Activated T-helper 1 cell treated with anti-CD3 and anti-CD28 coated beads, Interleukin-12 subunit alpha, Interleukin-12 subunit beta, Interleukin-2, Interleukin-4 antibody, amounts not matched to agents 30 ng/mL and 10 ng/mL and 1 ng/mL, durations not matched to agents 14 hours and 24 hours and 36 hours (primary cell): Measurements from ENCODE around the gene KCNJ8. TPM values are rescaled to one million over a fixed set of nuclear protein-coding genes. Genes with fewer than 3 reads are reported as not detected.

Experiments
- DNase-seq: peaks from one replicate; pipeline ENCODE4 v3.0.0; 2021; ENCODE audit warnings: low spot score
- H3K27ac Mint-ChIP-seq: one replicate; pipeline ENCODE4 v1.8.0; 2021; ENCODE audit warnings: mild to moderate bottlenecking, mixed read lengths
- H3K27me3 Mint-ChIP-seq: one replicate; pipeline ENCODE4 v1.8.0; 2022; ENCODE audit warnings: mild to moderate bottlenecking, moderate library complexity, mixed read lengths; ENCODE audit not compliant: insufficient read depth
- H3K36me3 Mint-ChIP-seq: one replicate; pipeline ENCODE4 v1.8.0; 2021; ENCODE audit warnings: low read depth, mixed read lengths
- H3K4me1 Mint-ChIP-seq: one replicate; pipeline ENCODE4 v1.8.0; 2021; ENCODE audit warnings: low read depth, mixed read lengths
- H3K4me3 Mint-ChIP-seq: one replicate; pipeline ENCODE4 v1.8.0; 2021; ENCODE audit warnings: mild to moderate bottlenecking, moderate library complexity, mixed read lengths
- H3K9me3 Mint-ChIP-seq: one replicate; pipeline ENCODE4 v1.8.0; 2021; ENCODE audit warnings: mixed read lengths
- intact Hi-C: fragments of 100-400 bp; cut with micrococcal nuclease; formaldehyde crosslinking; loops from one replicate; pipeline ENCODE4 v1.15.1; 2024
- total RNA-seq: library from RNA; stranded (reverse); gene quantifications from 2 replicates; pipeline ENCODE4 v1.2.3, GENCODE V29; 2022

The KCNJ8 gene
- total RNA-seq, 1 donor from 2014 or later = not detected

- Mint-ChIP-seq H3K4me3 (no peak overlapping the region), H3K27ac (no peak overlapping the region), H3K27me3 (peaks cover 4% of the 10 kb centered on the region), H3K9me3 (no peaks in the 10 kb centered on the region), H3K4me1 (no peaks in the 10 kb centered on the region), H3K36me3 (no peaks in the 10 kb centered on the region)
- DNase-seq = no peak
- intact Hi-C loops = no loop called here
These were observed 48.8 kb downstream of the KCNJ8 start for GRCh38 chr12:21725731-21726130.

- Mint-ChIP-seq H3K4me3 (no peak overlapping the region), H3K27me3 (peaks cover 5% of the 10 kb centered on the region), H3K9me3 (no peaks in the 10 kb centered on the region), H3K27ac (no peak overlapping the region), H3K4me1 (no peaks in the 10 kb centered on the region), H3K36me3 (no peaks in the 10 kb centered on the region)
- intact Hi-C loops = no loop called here
- DNase-seq = no peak
These were observed 55.4 kb downstream of the KCNJ8 start for GRCh38 chr12:21718944-21719650.

GRCh38 chr12:21718403-21718802, 56.1 kb downstream of the KCNJ8 start:
- H3K27ac Mint-ChIP-seq = no peak overlapping the region
- intact Hi-C loops = no loop called here
- H3K27me3 Mint-ChIP-seq = peaks cover 5% of the 10 kb centered on the region
- H3K36me3 Mint-ChIP-seq = no peaks in the 10 kb centered on the region
- no peak overlapping the region for H3K4me3 Mint-ChIP-seq
- no peaks in the 10 kb centered on the region for H3K9me3 Mint-ChIP-seq
- no peak for DNase-seq
- no peaks in the 10 kb centered on the region for H3K4me1 Mint-ChIP-seq

GRCh38 chr12:21717767-21718166, 56.7 kb downstream of the KCNJ8 start:
- DNase-seq = no peak
- H3K27ac Mint-ChIP-seq = no peak overlapping the region
- H3K4me3 Mint-ChIP-seq = no peak overlapping the region
- H3K27me3 Mint-ChIP-seq = peaks cover 5% of the 10 kb centered on the region
- intact Hi-C loops = no loop called here
- H3K4me1 Mint-ChIP-seq = no peaks in the 10 kb centered on the region
- H3K9me3 Mint-ChIP-seq = no peaks in the 10 kb centered on the region
- no peaks in the 10 kb centered on the region for H3K36me3 Mint-ChIP-seq

GRCh38 chr12:21715386-21715785, 59.1 kb downstream of the KCNJ8 start:
- Mint-ChIP-seq H3K27ac (no peak overlapping the region), H3K36me3 (no peaks in the 10 kb centered on the region), H3K27me3 (peaks cover 10% of the 10 kb centered on the region), H3K4me3 (no peak overlapping the region), H3K9me3 (no peaks in the 10 kb centered on the region), H3K4me1 (peaks cover 5% of the 10 kb centered on the region)
- intact Hi-C loops = no loop called here
- no peak for DNase-seq

Other genes starting within 250 kb of the KCNJ8 start
- 0.49 and 1.0 TPM in 2 replicates for gene SPX, start 248.4 kb downstream of the KCNJ8 start, total RNA-seq
- 0.16 TPM in 1 of 2 replicates, not detected in the other for gene GYS2, start 169.9 kb downstream of the KCNJ8 start, total RNA-seq
- 1,359 and 1,451 TPM in 2 replicates for gene LDHB, start 116.9 kb downstream of the KCNJ8 start, total RNA-seq
- gene ABCC9, start 166.7 kb upstream of the KCNJ8 start, total RNA-seq = not detected in 2 replicates